HG03354 (cell line): ENCODE data around the gene TRUB1.
A peak's percentile ranks its signal among the peaks of the same experiment; 100 is the strongest.
"Not testable (repeated sequence)": the region's sequence is repeated elsewhere in the genome, so short reads cannot be mapped to it uniquely, and the experiment has no call there.

ENCODE experiments used
- ATAC-seq: cut with Tn5 transposase; IDR thresholded peaks from one replicate; pipeline ENCODE4 v1.9.1; 2021; ENCODE audit warnings: mild to moderate bottlenecking; ENCODE audit not compliant: unreplicated experiment, poor library complexity, severe bottlenecking

TRUB1 gene

DNA sequence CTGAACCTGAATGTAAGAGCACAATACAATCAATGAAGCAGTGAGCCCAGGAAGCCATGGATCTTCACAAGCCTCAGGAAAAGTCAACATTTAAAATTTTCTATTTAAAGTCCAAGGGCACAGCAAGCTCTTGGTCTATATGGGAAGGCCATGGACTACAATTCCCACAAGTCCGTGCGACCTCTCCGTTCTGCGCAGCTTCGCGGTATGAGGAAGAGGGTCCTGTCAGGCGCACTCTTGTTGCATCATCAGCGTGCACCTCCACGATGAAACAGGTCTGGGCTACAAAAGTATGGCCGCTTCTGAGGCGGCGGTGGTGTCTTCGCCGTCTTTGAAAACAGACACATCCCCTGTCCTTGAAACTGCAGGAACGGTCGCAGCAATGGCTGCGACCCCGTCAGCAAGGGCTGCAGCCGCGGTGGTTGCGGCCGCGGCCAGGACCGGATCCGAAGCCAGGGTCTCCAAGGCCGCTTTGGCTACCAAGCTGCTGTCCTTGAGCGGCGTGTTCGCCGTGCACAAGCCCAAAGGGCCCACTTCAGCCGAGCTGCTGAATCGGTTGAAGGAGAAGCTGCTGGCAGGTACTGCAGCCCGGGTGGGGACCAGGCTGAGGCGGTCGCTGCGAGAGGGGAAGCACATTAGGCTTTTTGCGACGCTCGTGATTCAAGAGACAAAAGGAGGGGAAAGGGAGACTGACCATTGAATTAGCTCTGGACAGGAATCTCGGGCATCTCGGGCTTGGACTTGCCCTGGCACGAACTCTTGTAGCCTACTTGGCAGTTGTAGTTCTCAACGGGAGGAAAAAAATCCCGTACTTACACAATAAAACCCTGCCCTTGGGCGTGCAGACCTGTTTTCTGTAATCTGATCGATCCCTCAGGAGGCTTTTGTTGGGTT, at the start of gene TRUB1:
Gene TRUB1, plus strand, starts transcription at position 234 of the 894 bp plus-strand sequence. Its CDS starts 59 bp downstream, at position 293.
- ATAC-seq: peak; percentile 100

DNA sequence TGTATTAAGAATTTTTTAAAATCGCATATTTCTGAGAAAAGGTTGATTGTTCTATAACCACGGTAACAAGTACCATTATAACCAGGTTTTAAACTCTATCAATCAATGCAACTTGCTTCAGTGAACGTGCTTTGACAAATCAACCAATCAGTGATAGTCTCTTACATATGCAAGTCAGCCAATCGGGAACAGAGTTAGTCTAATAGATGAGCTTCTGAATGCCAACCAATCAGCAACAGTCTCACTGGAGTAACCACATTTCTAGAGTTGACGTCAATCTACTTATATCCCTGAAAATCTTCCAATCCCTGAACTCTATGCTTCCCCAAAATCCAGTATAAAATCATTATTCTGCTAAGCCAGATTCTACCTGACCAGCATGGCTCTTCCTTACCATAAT, 44.7 kb upstream of the TRUB1 start:
- no peak for ATAC-seq

DNA sequence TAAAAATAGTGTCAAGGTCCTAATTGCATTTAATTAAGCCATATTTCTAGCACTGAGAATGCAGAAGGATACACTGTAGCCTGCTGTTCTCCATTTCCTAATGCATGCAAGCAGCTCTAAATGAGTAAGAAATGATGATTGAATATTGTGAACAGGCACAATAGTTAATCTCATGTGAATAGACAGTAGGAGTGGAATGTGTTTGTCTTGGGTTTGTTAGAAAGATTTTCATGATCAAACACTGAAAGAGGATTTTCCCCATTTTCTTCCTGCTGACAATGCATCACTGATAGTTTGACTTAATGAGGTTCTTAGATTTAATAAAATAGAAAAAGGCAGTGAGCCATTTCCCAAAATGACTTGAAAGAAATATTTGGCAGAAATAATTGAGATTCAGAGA, 43.1 kb upstream of the TRUB1 start:
- ATAC-seq: no peak

DNA sequence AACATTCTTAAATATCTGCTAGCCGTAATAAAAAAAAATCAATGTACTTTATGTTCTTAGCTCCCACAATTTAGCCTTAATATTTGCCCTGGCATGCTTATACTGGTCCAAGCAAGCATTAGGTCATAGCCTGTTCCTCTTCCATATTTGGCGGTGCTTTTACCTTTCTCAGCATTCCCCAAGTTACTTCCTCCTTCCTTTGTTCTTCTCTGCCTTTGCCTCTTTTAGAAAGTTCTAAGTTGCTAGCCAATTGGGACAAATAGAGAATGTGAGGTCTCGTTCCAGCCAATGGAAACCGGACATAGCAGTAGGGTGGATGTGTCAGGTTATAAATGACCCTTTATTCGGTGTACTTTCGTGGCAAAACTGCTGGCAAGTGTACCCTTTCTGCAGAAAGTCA, 41.0 kb upstream of the TRUB1 start:
- ATAC-seq: not testable (repeated sequence)

DNA sequence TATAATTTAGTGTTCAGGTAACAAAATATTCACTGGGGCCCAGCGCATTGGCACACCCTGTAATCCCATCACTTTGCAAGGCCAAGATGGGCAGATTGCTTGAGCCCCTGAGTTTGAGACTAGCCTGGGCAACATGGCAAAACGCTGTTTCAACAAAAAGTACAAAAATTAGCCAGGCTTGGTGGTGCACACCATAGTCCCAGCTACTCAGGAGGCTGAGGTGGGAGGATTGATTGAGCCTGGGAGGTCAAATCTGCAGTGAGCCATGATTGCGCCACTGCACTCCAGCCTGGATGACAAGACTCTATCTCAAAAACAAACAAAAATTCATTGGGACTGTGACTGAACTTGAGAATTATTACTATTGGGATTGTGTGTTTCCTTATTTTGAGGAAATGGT, 40.4 kb upstream of the TRUB1 start:
- no peak for ATAC-seq

DNA sequence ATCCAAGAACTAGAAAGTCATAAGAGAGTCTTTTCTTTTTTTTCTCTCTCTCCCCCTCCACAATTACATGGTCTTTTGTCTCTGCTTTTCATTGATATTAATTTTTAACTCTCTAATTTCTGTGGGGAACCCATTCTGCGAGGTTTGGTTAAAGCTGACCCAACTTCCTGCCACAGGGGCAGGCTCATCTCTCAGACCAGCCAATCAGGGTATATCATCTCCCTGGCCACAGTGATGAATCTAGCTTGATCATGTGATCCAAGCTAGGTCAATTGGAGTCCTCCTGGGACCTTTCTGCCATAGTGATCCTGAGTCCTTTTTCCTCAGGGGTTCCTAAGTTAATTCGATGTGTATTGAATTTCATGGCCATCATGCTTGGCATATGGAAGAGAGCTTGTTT, 38.0 kb upstream of the TRUB1 start:
- ATAC-seq: peak; percentile 58

DNA sequence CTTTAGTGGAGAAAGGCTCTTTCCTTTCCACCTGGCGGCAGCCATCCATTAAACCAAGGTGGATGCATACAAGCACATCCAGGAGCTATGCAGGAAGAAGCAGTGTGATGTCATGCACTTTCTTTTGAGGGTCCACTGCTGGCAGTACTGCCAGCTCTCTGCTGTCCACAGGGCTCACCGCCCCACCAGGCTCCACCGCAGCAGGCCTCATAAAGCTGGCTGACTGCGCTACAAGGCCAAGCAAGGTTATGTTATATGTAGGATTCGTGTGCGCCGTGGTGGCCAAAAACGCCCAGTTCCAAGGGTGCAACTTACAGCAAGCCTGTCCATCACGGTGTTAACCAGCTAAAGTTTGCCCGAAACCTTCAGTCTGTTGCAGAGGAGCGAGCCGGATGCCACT, 37.3 kb upstream of the TRUB1 start:
- no peak for ATAC-seq

DNA sequence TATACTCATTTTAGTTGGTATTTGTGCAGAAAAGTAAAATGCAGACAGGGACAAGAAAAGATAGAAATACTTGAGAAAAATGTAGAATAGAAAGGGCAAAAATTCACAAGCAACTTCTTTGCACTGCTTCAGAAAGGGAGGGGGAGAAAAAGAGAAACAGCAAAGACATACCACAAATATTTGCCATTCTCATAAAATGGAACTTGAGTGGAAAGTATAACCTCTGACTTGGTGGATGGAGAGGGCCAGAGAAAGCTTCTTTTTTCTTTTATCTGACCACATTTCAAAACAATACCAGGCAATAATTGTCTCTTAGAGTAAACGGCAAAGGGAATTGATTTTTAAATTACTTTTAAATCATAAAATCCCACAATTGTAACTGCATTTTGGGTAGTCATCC, 35.8 kb upstream of the TRUB1 start:
- no peak for ATAC-seq

DNA sequence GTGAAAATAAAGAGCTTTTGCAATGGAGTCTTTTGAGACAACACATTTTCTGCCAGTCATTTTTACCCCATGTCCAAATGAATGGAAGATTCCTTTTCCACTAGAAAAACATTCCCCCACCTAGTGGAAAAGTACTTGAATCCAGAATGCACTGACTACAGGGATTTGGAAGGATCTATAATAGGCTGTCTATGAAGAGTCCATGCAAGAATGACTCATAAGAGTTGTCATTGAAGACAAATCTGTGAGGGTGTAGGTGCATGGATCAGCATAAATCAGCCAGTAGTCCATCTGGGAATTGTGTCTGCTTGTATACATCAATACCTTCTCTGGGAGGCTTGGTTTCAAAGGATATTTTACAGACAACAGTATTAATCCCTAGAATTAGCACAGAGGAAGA, 32.5 kb upstream of the TRUB1 start:
- ATAC-seq: no peak

DNA sequence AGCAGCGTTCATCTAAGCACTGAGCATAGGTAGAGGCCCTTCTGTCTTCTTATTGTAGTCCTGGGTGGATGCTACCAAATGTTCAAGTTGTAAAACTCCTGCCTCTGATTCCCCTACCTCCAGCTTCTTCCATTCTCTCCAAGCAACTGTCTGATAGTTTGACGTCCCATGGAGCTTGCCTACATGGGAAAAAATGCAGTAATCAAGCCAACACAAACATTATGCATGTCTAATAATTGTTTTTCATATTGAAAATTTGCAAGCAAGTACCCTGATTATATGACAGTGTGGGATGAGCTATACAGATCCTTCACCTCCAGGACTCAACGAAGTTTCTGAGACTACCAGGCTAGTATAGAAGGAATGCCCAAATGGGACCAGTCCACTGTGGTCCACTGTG, 31.0 kb upstream of the TRUB1 start:
- ATAC-seq: no peak

DNA sequence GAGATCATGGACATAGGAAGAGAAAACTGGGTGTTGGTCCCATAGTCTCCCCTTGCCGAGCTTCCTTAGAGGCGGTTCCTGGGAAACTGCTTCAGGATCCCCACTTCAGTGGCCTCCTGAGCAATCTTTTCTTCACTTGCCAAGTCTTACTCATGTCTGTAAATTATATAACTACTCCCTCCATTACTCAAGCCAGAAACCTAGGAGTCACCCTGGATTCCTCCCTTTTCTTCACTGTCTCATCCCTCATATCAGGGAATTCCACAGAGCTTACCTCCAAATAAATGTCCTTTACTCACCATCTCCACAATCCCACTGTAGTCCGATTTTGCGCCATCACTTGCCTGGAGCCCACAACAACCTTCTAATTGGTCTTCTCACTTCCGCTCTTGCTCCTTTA, 29.1 kb upstream of the TRUB1 start:
- ATAC-seq: no peak

DNA sequence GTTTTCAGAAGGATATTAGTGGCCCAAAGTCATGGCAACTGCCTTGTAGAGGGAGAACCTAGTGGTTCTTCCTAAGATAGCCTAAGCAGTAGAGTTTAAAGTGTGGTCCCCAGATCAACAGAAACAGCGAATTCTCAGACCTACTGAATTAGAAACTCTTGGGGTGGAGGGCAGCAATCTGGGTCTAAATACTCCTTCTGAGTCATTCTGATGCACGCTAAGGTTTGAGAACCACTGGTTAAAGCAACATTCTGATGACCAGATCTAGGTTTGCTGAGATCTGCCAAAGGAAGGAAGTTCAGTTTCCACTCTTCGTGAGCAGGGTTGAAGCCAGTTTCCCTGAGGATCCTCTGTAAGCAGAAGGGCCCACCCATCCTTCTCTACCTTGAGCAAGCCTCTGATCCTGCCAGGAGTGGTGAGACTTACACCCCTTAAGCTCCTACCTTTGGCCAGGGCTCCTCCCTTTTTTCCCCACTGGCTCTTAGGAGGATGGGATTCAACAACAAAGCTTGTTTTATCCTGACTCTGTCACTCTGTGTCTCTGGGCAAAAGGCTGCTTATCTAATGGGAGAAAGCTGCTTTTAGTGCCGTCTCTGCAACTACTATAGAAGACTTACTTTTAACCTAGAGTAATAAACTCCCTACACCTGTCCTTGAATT, 26.8 kb upstream of the TRUB1 start:
- peak; percentile 59 for ATAC-seq

DNA sequence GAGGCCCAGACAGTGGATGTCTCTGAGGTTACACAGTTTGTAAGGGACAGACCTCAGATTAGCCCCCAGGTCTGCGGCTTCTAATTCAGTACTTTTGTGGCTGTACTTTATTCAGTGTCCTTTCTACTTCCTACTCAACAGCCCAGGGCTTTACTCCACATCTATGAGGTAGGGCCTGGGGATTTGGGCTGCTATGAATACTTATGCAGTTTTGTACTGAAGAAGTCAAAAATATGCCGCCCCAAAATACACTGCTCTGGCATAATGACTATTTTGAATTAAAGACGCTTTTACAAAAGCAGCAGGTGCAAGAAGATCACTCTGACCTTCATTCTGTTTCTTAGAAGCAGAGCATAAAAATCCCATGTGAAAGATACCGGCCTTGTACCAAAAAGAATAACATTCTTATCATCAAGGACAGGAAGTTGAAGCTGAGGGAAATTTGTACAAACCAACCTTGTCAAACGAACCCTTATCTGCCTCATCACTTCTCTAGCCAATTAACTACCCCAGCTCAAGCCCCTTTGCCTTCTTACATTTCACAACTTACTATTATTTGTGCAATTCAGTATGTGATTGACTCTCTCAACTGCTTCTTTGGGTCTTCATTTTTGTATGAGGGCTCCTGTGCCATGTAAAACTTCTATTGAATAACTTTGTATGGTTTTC, 26.1 kb upstream of the TRUB1 start:
- ATAC-seq: no peak

DNA sequence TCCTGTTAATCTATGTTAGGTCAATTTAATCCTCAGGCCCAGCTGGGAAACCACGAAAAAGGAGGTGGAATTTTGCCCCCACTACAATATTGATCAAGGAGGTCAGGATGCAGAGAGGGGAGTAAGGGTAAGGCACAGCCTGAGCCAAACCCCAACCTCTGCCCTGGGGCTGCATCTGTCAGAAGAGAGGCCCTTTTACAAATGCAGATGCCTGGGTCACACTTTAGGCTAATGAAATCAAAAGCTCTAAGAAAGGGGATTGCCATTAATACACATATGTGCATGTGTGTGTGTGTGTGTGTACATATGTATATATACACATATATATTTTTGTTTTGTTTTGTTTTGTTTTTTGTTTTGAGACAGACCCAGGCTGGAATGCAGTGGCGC, 25.5 kb upstream of the TRUB1 start:
- no peak for ATAC-seq

DNA sequence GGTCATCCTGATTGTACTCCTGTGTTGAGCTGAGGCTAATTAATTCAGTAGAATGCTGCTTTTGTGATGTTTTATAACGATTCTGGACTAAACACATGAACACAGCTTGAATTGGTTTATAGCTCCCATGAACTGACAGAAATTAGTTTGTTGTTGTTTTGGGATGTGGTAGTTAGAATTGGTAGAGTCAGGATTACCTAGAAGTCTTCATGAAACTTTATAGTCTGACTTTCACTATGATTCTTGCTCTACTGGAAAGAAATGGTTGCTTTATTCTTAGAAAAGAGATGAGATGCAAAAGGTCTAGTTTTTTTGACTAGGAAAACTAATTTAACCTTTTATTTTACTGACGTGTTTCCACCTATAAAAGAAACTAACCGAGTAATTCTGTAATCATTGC, 23.4 kb upstream of the TRUB1 start:
- ATAC-seq: no peak

DNA sequence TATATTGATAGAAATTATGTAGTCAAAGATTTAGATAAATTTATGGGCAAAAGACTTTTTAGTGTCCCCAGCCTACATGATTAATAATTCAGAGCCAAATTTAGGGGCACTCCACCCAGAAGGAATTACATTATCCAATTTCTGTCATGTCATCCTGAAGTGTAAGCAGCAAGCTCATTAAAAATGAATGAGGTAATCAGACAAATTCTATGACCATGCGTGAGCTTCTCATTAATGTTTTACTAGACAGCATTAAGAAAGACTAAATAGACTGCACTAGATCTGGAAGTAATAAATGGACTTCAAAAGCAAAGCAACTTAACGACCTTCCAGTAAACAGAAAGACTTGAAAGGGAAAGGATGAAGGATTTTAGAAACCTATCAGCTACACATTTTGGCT, 22.7 kb upstream of the TRUB1 start:
- no peak for ATAC-seq

DNA sequence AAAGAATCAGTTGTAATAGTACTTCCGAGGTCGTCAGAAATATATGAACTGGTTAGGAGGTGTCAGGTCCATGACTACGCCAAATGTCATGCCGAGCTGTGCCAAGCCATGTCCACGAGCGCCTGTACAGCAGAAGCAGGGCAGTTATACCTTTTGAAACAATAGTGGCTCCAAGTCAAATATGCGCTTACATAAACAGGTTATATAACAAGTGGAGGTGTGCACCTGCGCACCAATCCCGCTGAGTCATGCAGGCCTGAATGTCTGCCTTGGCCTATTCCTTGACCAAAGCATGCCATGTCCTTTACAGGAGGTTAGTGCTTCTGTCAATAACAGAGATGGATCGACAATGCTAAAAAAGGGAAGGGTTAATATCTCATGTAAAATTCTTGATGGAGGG, 21.3 kb upstream of the TRUB1 start:
- no peak for ATAC-seq

DNA sequence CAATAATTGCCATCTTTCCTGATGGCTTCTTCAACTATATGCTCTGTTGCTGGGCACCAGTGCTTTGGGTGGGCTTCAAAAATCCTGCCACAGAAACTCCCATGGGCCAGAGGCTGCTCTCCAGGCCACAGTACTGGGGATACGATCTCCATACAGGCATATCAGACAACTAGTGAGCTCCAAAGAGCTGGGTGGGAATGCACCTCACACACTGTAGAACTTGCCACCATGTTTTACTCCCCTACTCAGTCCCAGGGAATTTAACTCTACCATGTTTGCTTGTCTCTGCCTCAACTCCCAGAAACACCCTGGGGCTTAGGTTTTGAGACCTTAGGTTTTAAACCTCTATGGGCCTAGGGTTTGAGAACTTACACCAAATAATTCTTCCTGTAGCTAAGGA, 20.5 kb upstream of the TRUB1 start:
- ATAC-seq: no peak

DNA sequence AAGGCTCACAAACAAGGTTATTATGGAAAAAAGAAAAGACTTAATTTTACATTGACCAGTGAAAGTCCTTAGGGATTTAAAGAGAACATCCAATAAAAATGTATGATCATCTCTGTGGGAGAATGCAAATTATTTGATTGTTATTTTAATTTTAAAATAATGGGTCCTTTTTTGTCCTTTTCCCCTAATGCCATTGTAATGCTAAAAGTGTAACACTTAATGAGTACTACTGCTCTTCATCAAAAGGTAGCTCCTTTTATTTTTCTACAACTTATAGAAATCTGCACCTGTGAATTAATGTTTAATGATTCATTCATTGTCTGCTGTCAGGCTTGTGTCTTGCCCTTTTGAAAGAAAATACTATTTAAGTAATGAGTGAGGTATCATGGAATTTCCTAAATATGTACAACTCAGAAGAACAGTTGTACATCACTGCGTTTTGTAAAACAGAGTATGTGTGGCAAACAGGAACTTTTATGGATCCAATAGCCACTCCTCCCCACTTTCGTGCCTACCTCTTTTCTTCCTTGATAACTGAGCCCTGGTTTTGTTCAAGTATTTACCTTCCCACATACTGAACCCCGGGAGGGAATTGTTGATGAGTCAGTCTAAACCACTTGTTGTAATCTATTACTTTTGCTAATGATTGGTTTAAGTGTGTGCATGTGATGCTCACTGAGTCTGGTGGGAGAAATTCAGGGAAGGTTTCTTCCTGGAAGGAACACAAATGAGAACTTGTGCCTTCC, 19.9 kb upstream of the TRUB1 start:
- no peak for ATAC-seq

DNA sequence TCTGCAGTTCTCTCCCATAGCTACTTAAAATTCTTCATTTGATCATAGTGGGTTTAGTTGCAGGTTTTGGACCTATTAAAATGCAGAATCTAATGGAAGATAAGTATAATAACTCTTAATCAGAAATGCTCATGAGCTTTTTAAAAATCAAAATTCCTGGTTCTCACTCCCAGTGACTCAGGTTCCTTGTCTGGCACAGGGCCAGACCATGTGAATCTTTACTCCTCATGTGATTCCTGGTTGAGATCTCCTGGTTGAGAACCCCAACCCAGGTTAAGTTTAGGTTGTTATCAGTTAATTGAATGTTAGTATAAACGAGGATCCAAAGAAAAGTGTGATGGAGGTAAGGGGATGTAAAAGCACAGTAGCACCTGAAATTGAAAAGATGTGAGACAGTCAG, 17.5 kb upstream of the TRUB1 start:
- ATAC-seq: no peak
